ENCODE results near the gene ZBTB5. TPM values are rescaled to one million over a fixed set of nuclear protein-coding genes. Genes with fewer than 3 reads are reported as not detected.

The ZBTB5 gene
- total and polyA plus RNA-seq, 2 of the 13 experiments (the other 11 are each of a cell fraction or from before 2014, with no cell fraction given), result 12.5 to 20.5 TPM

GRCh38 chr9:37441776-37442370 is 23.4 kb downstream of the ZBTB5 start:
- ChIA-PET CTCF (ENCODE audit: low intra/inter-chr PET ratio, low total read pairs) (no interaction called here), POLR2A (interaction anchor here (1.1 to 2.2 kb wide), 2 partner anchors 11 to 20 kb away, joined by 3 to 5 read pairs; partner anchors contain the start of gene GRHPR)
- BruUV-seq (replicated peaks), result no TSS peak
- H3K27ac ChIP-seq (ENCODE audit: extremely low read length, insufficient read depth, low read length), result no peak overlapping the region
- H2AFZ ChIP-seq (ENCODE audit: low read length), result no peak overlapping the region
- H3K79me2 ChIP-seq (ENCODE audit: insufficient read depth, low read length), result peaks cover 20% of the 10 kb centered on the region
- no peak for DNase-seq (ENCODE audit: low spot score)
- in situ Hi-C loops (cut with HindIII; ENCODE audit: extremely low pct_ligation_motif_present, low pct_unique_long_range_greater_than_20kb), result no loop called here
- peaks cover 13% of the 10 kb centered on the region for H4K20me1 ChIP-seq (ENCODE audit: insufficient read depth, low read length)
- ATAC-seq, result no peak
- FAIRE-seq, result no peak
- intact Hi-C loops (cut with micrococcal nuclease; ENCODE audit: unreplicated experiment), result no loop called here
- no peaks in the 10 kb centered on the region for H3K27me3 ChIP-seq (ENCODE audit: control insufficient read depth in 1 of 2, insufficient read depth in 2 of 2, low read length in 2 of 2)
- H3K4me3 ChIP-seq (replicated peaks in 1 of 3; ENCODE audit: insufficient read depth in 1 of 3, low read depth in 2 of 3, low read length in 3 of 3), result no peak overlapping the region
- TF ChIP-seq KDM6A (CRISPR knock-in tag; IDR thresholded peaks at IDR 0.05; ENCODE audit: low read depth), result no peak
- no peak for TF ChIP-seq ZNF205 (CRISPR knock-in tag; IDR thresholded peaks at IDR 0.05)
- no peak for TF ChIP-seq ESRRA (CRISPR knock-in tag; IDR thresholded peaks at IDR 0.05; ENCODE audit: low read depth)
- TF ChIP-seq RBM22 (optimal IDR thresholded peaks at IDR 0.05; ENCODE audit: low read length), result peak; percentile 57
- no peak for TF ChIP-seq ZSCAN31 (CRISPR knock-in tag; IDR thresholded peaks at IDR 0.05; ENCODE audit: low read depth)
- TF ChIP-seq E2F1 (CRISPR knock-in tag; IDR thresholded peaks at IDR 0.05), result no peak
- TF ChIP-seq ZSCAN22 (CRISPR knock-in tag; IDR thresholded peaks at IDR 0.05), result no peak
- no peaks in the 10 kb centered on the region for H3K9me3 ChIP-seq (ENCODE audit: low read length)
- H3K4me1 ChIP-seq (ENCODE audit: insufficient read depth, low read length), result peaks cover 37% of the 10 kb centered on the region
- H3K4me2 ChIP-seq (ENCODE audit: low read depth, low read length), result no peak overlapping the region
- WGBS (ENCODE audit: low lambda C conversion rate), result 98% methylated on average over 15 of the region's 21 CpGs
- H3K9ac ChIP-seq (ENCODE audit: insufficient read depth, low read depth, low read length), result no peak overlapping the region
- H3K36me3 ChIP-seq (replicated peaks in 1 of 2; ENCODE audit: control insufficient read depth in 1 of 2, insufficient read depth in 2 of 2, low read length in 2 of 2), result peaks cover 18 to 61% of the 10 kb centered on the region in 2 experiments; a peak in 4 of 5 replicates

- Histone ChIP-seq H3K9me3 (ENCODE audit: low read length) (no peaks in the 10 kb centered on the region), H3K9ac (ENCODE audit: insufficient read depth, low read depth, low read length) (no peak overlapping the region), H2AFZ (ENCODE audit: low read length) (no peak overlapping the region), H3K4me2 (ENCODE audit: low read depth, low read length) (no peak overlapping the region), H3K27ac (ENCODE audit: extremely low read length, insufficient read depth, low read length) (no peak overlapping the region), H3K36me3 (replicated peaks in 1 of 2; ENCODE audit: control insufficient read depth in 1 of 2, insufficient read depth in 2 of 2, low read length in 2 of 2) (peaks cover 25 to 68% of the 10 kb centered on the region in 2 experiments; a peak in 4 of 5 replicates), H4K20me1 (ENCODE audit: insufficient read depth, low read length) (no peaks in the 10 kb centered on the region), H3K79me2 (ENCODE audit: insufficient read depth, low read length) (peaks cover 2% of the 10 kb centered on the region), H3K4me1 (ENCODE audit: insufficient read depth, low read length) (peaks cover 15% of the 10 kb centered on the region; the same call in 1 of the 2 replicates), H3K27me3 (ENCODE audit: control insufficient read depth in 1 of 2, insufficient read depth in 2 of 2, low read length in 2 of 2) (no peaks in the 10 kb centered on the region), H3K4me3 (replicated peaks in 1 of 3; ENCODE audit: insufficient read depth in 1 of 3, low read depth in 2 of 3, low read length in 3 of 3) (no peak overlapping the region)
- no peak for TF ChIP-seq ZNF570 (CRISPR knock-in tag; IDR thresholded peaks at IDR 0.05; ENCODE audit: borderline replicate concordance)
- no peak for TF ChIP-seq SMAD1 (CRISPR knock-in tag; IDR thresholded peaks at IDR 0.05; ENCODE audit: borderline replicate concordance, low read depth)
- TF ChIP-seq ZNF263 (CRISPR knock-in tag; IDR thresholded peaks at IDR 0.05), result no peak
- TF ChIP-seq NR0B2 (CRISPR knock-in tag; IDR thresholded peaks at IDR 0.05), result no peak
- TF ChIP-seq RBM22 (optimal IDR thresholded peaks at IDR 0.05; ENCODE audit: low read length), result peak; percentile 77
- TF ChIP-seq RBFOX2 (IDR thresholded peaks at IDR 0.05; ENCODE audit: low read depth, low read length), result 0 out of 2 replicates have a peak, but pooled peaks have one; percentile 19
- TF ChIP-seq SNRNP70 (IDR thresholded peaks at IDR 0.05; ENCODE audit: low read depth, low read length), result no peak
- TF ChIP-seq, protein P1, sequence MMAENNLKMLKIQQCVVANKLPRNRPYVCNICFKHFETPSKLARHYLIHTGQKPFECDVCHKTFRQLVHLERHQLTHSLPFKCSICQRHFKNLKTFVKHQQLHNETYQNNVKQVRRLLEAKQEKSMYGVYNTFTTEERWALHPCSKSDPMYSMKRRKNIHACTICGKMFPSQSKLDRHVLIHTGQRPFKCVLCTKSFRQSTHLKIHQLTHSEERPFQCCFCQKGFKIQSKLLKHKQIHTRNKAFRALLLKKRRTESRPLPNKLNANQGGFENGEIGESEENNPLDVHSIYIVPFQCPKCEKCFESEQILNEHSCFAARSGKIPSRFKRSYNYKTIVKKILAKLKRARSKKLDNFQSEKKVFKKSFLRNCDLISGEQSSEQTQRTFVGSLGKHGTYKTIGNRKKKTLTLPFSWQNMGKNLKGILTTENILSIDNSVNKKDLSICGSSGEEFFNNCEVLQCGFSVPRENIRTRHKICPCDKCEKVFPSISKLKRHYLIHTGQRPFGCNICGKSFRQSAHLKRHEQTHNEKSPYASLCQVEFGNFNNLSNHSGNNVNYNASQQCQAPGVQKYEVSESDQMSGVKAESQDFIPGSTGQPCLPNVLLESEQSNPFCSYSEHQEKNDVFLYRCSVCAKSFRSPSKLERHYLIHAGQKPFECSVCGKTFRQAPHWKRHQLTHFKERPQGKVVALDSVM (CRISPR knock-in tag; IDR thresholded peaks at IDR 0.05), result no peak
- WGBS (ENCODE audit: low lambda C conversion rate), result 95% methylated on average over 2 of the region's 3 CpGs
- BruUV-seq (replicated peaks), result no TSS peak
- in situ Hi-C loops (cut with HindIII; ENCODE audit: extremely low pct_ligation_motif_present, low pct_unique_long_range_greater_than_20kb) (no loop called here), intact Hi-C loops (cut with micrococcal nuclease; ENCODE audit: unreplicated experiment) (no loop called here)
- CTCF ChIA-PET (ENCODE audit: low intra/inter-chr PET ratio, low total read pairs), result no interaction called here
- POLR2A ChIA-PET, result no interaction called here
- FAIRE-seq (no peak), ATAC-seq (no peak), DNase-seq (ENCODE audit: low spot score) (no peak)
Observed at GRCh38 chr9:37438359-37438758, 26.9 kb downstream of the ZBTB5 start.

Measured in HepG2 (cell line).